A549 (cell line): Measurements from ENCODE around the gene RIOK1. TPM values are rescaled to one million over a fixed set of nuclear protein-coding genes. Genes with fewer than 3 reads are reported as not detected.

Experiments
- ATAC-seq, 2 experiments: fragments of 200-7000 bp in 1 of 2; fragments of >200 bp in 1 of 2; cut with Nextera tagmentation in 1 of 2; cut with Tn5 transposase in 1 of 2; 3 replicates each; pipeline versions ENCODE4 v1.8.0 to v1.9.1; 2018 to 2020; ENCODE audit warnings: mild to moderate bottlenecking in 1 of 2, moderate library complexity in 1 of 2
- CTCF ChIA-PET: fragments of 300-600 bp; sonication (Branson Sonifier 250); formaldehyde crosslinking; extraction: SDS; loops from one replicate; lab custom pipeline; 2021; ENCODE audit warnings: antibody characterized with exemption, inconsistent platforms; lab: Yijun Ruan, JAX
- POLR2A ChIA-PET: fragments of 350-600 bp; formaldehyde crosslinking; extraction: SDS; loops from one replicate; lab custom pipeline; 2021; ENCODE audit warnings: antibody characterized with exemption, inconsistent platforms; lab: Yijun Ruan, JAX
- DNase-seq, 2 experiments: peaks; one replicate each; pipeline versions ENCODE4 v3.0.0 to v3.0.0-alpha.2; 2011 to 2016; ENCODE audit warnings: low read depth in 1 of 2, low spot score in 1 of 2
- FAIRE-seq: peaks from 2 replicates; lab custom pipeline; 2011; peaks lifted over from hg19 to GRCh38; lab: Jason Lieb, UNC
- H3K27ac ChIP-seq, 2 experiments: fragments of >200 bp; sonication (Bioruptor Twin); formaldehyde crosslinking; 3 replicates each; pipeline ENCODE4 v1.5.1; 2016 to 2017
- H3K4me1 ChIP-seq: fragments of >200 bp; sonication (Bioruptor Twin); formaldehyde crosslinking; 3 replicates; pipeline ENCODE4 v1.6.1; 2016
- H3K4me2 ChIP-seq: fragments of >200 bp; sonication (Bioruptor Twin); formaldehyde crosslinking; 3 replicates; pipeline ENCODE4 v1.6.1; 2016
- H3K4me3 ChIP-seq: fragments of >200 bp; sonication (Bioruptor Twin); formaldehyde crosslinking; 3 replicates; pipeline ENCODE4 v1.5.1; 2016
- H3K9me3 ChIP-seq: fragments of >200 bp; sonication (Bioruptor Twin); formaldehyde crosslinking; 3 replicates; pipeline ENCODE4 v1.6.1; 2016
- BHLHE40 ChIP-seq: IDR thresholded peaks from 2 replicates; pipeline ENCODE4 v1.6.1; 2012; ENCODE audit warnings: low read depth, low read length, inconsistent platforms
- CBX2 ChIP-seq: fragments of 200-600 bp; sonication (generic); IDR thresholded peaks from 2 replicates; pipeline ENCODE4 v1.6.1; 2016; ENCODE audit warnings: low read depth, mild to moderate bottlenecking, borderline replicate concordance
- CEBPB ChIP-seq, 2 experiments: fragments of >200 bp in 1 of 2; sonication (Bioruptor Twin) in 1 of 2; formaldehyde crosslinking in 1 of 2; IDR thresholded peaks; 2 replicates each; pipeline ENCODE4 v1.6.1; 2012 to 2016
- EP300 ChIP-seq, 2 experiments: fragments of >200 bp; sonication (Bioruptor Twin); formaldehyde crosslinking; IDR thresholded peaks; 2 replicates in 1 of 2; 3 replicates in 1 of 2; pipeline ENCODE4 v1.6.1; 2016 to 2017
- FOSB ChIP-seq: fragments of 250-450 bp; sonication (Bioruptor Pico); IDR thresholded peaks from 2 replicates; pipeline ENCODE4 v1.5.0; 2020; ENCODE audit warnings: mild to moderate bottlenecking, moderate library complexity
- FOXS1 ChIP-seq: fragments of 250-450 bp; sonication (Bioruptor Pico); IDR thresholded peaks from 2 replicates; pipeline ENCODE4 v1.5.0; 2020; ENCODE audit warnings: mild to moderate bottlenecking, moderate library complexity
- HEYL ChIP-seq: fragments of 250-450 bp; sonication (Bioruptor Pico); IDR thresholded peaks from 2 replicates; pipeline ENCODE4 v1.8.0; 2021; ENCODE audit warnings: mild to moderate bottlenecking, moderate library complexity
- HOXB5 ChIP-seq: fragments of 250-450 bp; sonication (Bioruptor Pico); IDR thresholded peaks from 2 replicates; pipeline ENCODE4 v1.5.0; 2020; ENCODE audit warnings: mild to moderate bottlenecking, moderate library complexity
- KDM5A ChIP-seq: fragments of 200-600 bp; sonication (generic); IDR thresholded peaks from 2 replicates; pipeline ENCODE4 v1.6.1; 2016; ENCODE audit warnings: antibody characterized with exemption, mild to moderate bottlenecking
- MYC ChIP-seq: IDR thresholded peaks from 2 replicates; pipeline ENCODE4 v1.6.1; 2012; ENCODE audit warnings: mild to moderate bottlenecking, inconsistent platforms, low read length, improper control_type of control experiment, borderline replicate concordance
- PHF8 ChIP-seq: fragments of 200-600 bp; sonication (generic); IDR thresholded peaks from 2 replicates; pipeline ENCODE4 v1.6.1; 2016; ENCODE audit warnings: low read depth, mild to moderate bottlenecking, antibody characterized with exemption, moderate library complexity, borderline replicate concordance
- POLR2A ChIP-seq: IDR thresholded peaks from 2 replicates; pipeline ENCODE4 v1.6.1; 2012; ENCODE audit warnings: mild to moderate bottlenecking, low read length
- RAD21 ChIP-seq, 2 experiments: fragments of >200 bp in 1 of 2; sonication (Bioruptor Twin) in 1 of 2; formaldehyde crosslinking in 1 of 2; IDR thresholded peaks in 1 of 2; conservative IDR thresholded peaks in 1 of 2; 2 replicates in 1 of 2; 3 replicates in 1 of 2; pipeline ENCODE4 v1.6.1; 2012 to 2018; ENCODE audit warnings: inconsistent platforms in 1 of 2
- RARB ChIP-seq: fragments of 250-450 bp; sonication (Bioruptor Pico); IDR thresholded peaks from 2 replicates; pipeline ENCODE4 v1.8.0; 2021; ENCODE audit warnings: mild to moderate bottlenecking, moderate library complexity
- SREBF2 ChIP-seq: fragments of 450-650 bp; IDR thresholded peaks from 2 replicates; pipeline ENCODE4 v1.6.1; 2014; ENCODE audit warnings: mild to moderate bottlenecking, moderate library complexity
- TP53 ChIP-seq: fragments of 250-450 bp; sonication (Bioruptor Pico); IDR thresholded peaks from 2 replicates; pipeline ENCODE4 v1.5.0; 2021; ENCODE audit warnings: mild to moderate bottlenecking, moderate library complexity
- ZFP36 ChIP-seq: fragments of 450-650 bp; IDR thresholded peaks from 2 replicates; pipeline ENCODE4 v1.6.1; 2014; ENCODE audit warnings: borderline replicate concordance; ENCODE audit not compliant: partially characterized antibody
- ZNF302 ChIP-seq: fragments of 250-450 bp; sonication (Bioruptor Pico); IDR thresholded peaks from 2 replicates; pipeline ENCODE4 v1.9.0; 2021; ENCODE audit warnings: inconsistent platforms, mild to moderate bottlenecking, moderate library complexity
- ZSCAN20 ChIP-seq: fragments of 250-450 bp; sonication (Bioruptor Pico); IDR thresholded peaks from 2 replicates; pipeline ENCODE4 v1.8.0; 2022; ENCODE audit warnings: mild to moderate bottlenecking, moderate library complexity
- WGBS: methylation state at CpG from one replicate; pipeline ENCODE4 v1.1.6; 2017; ENCODE audit errors: missing lambda C conversion rate; 5-methylcytosine and 5-hydroxymethylcytosine counted together
- polyA plus RNA-seq, 4 experiments: library from polyadenylated mRNA; depleted of rRNA in 3 of 4; stranded (reverse); fragments of >200 nt; fragmentation: RNase III in 1 of 4; extraction: RNeasy Plus Mini Kit Qiagen cat#74134 plus additional on column Dnase treatment in 1 of 4; gene quantifications; 2 replicates in 3 of 4; 3 replicates in 1 of 4; pipeline ENCODE4 v1.2.3, GENCODE V29; 2011 to 2017
- TF ChIP-seq, protein P1 (sequence below): fragments of 250-450 bp; sonication (Bioruptor Pico); IDR thresholded peaks from 2 replicates; pipeline ENCODE4 v1.5.0; 2021; ENCODE audit warnings: mild to moderate bottlenecking, moderate library complexity, borderline replicate concordance
- TF ChIP-seq, protein P2 (sequence below): fragments of 250-450 bp; sonication (Bioruptor Pico); IDR thresholded peaks from 2 replicates; pipeline ENCODE4 v1.5.0; 2020; ENCODE audit warnings: low read depth, mild to moderate bottlenecking, moderate library complexity
- TF ChIP-seq, protein P3 (sequence below): fragments of 450-650 bp; IDR thresholded peaks from 2 replicates; pipeline ENCODE4 v1.6.1; 2014; ENCODE audit warnings: antibody characterized with exemption
- TF ChIP-seq, protein P4 (sequence below): IDR thresholded peaks from 2 replicates; pipeline ENCODE4 v1.6.1; 2012
- TF ChIP-seq, protein P5 (sequence below): fragments of 150-350 bp; IDR thresholded peaks from 2 replicates; pipeline ENCODE4 v1.6.1; 2014; ENCODE audit warnings: low read depth, mild to moderate bottlenecking, low read length

The RIOK1 gene
- polyA plus RNA-seq, 2 of the 4 experiments (the other 2 are of a cell fraction), result 16.1 to 20.4 TPM

DNA sequence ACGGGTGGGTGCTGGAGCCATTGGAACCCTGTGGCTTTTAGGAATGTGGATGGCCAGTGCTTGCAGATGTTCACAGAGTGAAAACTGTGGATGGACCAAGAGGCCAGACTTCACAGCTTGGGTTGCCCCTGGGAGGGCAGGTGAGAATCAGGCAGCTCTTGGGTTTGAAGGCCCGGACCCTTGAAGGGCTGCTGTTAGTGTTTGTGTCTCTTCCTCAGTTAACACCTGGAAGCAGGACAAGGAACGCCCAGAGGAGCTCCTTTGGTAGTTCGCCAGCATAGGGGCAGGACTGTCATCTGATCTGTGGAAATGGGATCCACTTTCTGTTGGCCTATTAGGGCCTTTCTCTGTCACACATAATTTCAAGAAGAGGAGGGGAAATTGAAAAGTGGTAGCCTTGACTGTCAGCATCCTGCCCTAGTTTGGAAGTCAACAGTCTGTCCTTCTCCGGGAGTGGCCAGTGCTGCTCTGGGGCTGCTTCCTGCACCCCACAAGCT is 43.6 kb downstream of the RIOK1 start:
- ATAC-seq, result no peak
- no peak for FAIRE-seq
- no peak for DNase-seq
- Histone ChIP-seq H3K4me2 (no peak overlapping the region), H3K4me3 (no peak overlapping the region)
- TF ChIP-seq ZSCAN20 (no peak), CEBPB (IDR thresholded peaks at IDR 0.05) (no peak), HOXB5 (CRISPR knock-in tag) (no peak), EP300 (IDR thresholded peaks at IDR 0.05) (no peak), ZFP36 (no peak), RARB (CRISPR knock-in tag) (no peak), ZNF302 (CRISPR knock-in tag) (no peak), FOXS1 (CRISPR knock-in tag) (no peak), TP53 (no peak), CBX2 (no peak), SREBF2 (no peak)
- TF ChIP-seq, protein P1, sequence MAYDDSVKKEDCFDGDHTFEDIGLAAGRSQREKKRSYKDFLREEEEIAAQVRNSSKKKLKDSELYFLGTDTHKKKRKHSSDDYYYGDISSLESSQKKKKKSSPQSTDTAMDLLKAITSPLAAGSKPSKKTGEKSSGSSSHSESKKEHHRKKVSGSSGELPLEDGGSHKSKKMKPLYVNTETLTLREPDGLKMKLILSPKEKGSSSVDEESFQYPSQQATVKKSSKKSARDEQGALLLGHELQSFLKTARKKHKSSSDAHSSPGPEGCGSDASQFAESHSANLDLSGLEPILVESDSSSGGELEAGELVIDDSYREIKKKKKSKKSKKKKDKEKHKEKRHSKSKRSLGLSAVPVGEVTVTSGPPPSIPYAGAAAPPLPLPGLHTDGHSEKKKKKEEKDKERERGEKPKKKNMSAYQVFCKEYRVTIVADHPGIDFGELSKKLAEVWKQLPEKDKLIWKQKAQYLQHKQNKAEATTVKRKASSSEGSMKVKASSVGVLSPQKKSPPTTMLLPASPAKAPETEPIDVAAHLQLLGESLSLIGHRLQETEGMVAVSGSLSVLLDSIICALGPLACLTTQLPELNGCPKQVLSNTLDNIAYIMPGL (CRISPR knock-in tag), result no peak
- TF ChIP-seq, protein P2, sequence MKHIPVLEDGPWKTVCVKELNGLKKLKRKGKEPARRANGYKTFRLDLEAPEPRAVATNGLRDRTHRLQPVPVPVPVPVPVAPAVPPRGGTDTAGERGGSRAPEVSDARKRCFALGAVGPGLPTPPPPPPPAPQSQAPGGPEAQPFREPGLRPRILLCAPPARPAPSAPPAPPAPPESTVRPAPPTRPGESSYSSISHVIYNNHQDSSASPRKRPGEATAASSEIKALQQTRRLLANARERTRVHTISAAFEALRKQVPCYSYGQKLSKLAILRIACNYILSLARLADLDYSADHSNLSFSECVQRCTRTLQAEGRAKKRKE, result no peak
- TF ChIP-seq, protein P3, sequence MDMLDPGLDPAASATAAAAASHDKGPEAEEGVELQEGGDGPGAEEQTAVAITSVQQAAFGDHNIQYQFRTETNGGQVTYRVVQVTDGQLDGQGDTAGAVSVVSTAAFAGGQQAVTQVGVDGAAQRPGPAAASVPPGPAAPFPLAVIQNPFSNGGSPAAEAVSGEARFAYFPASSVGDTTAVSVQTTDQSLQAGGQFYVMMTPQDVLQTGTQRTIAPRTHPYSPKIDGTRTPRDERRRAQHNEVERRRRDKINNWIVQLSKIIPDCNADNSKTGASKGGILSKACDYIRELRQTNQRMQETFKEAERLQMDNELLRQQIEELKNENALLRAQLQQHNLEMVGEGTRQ, result no peak
- TF ChIP-seq, protein P4, sequence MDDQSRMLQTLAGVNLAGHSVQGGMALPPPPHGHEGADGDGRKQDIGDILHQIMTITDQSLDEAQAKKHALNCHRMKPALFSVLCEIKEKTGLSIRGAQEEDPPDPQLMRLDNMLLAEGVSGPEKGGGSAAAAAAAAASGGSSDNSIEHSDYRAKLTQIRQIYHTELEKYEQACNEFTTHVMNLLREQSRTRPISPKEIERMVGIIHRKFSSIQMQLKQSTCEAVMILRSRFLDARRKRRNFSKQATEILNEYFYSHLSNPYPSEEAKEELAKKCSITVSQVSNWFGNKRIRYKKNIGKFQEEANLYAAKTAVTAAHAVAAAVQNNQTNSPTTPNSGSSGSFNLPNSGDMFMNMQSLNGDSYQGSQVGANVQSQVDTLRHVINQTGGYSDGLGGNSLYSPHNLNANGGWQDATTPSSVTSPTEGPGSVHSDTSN, result no peak
- TF ChIP-seq, protein P5, sequence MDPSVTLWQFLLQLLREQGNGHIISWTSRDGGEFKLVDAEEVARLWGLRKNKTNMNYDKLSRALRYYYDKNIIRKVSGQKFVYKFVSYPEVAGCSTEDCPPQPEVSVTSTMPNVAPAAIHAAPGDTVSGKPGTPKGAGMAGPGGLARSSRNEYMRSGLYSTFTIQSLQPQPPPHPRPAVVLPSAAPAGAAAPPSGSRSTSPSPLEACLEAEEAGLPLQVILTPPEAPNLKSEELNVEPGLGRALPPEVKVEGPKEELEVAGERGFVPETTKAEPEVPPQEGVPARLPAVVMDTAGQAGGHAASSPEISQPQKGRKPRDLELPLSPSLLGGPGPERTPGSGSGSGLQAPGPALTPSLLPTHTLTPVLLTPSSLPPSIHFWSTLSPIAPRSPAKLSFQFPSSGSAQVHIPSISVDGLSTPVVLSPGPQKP, result no peak
- TF ChIP-seq, all 56 proteins: peak for 0
- no peaks in the 10 kb centered on the region for H3K4me1 ChIP-seq
- POLR2A ChIA-PET, result no interaction called here
- 78% methylated on average over 5 of the region's 5 CpGs for WGBS
- CTCF ChIA-PET, result interaction anchor here (0.9 kb wide), 1 partner anchor 29 kb away, joined by 3 read pairs; no protein-coding TSS in a partner anchor
- H3K27ac ChIP-seq, result no peak overlapping the region
- H3K9me3 ChIP-seq, result no peaks in the 10 kb centered on the region

DNA sequence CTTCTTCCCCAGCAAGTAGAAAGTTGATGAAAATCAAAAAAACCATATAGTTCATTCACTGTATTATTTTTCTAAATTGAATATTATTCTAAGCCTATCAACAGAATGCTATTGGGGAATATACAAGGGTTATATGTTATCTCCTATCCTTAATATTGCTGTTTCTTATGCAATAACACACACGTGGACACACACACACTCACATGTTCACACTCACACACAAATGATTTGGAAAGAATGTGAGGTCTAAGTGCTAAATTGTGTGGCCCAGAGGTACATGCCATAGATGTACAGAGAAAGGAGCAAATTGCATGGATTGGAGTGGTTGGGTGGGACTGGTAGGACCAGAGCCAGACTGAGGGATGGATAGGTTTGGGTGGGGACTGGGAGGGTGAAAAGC is 45.1 kb downstream of the RIOK1 start:
- WGBS, result 17% methylated on average over 1 of the region's 1 CpG
- CTCF ChIA-PET, result interaction anchor here (0.7 to 1.5 kb wide), 2 partner anchors 9 to 159 kb away, joined by 3 to 5 read pairs; no protein-coding TSS in a partner anchor

More for the DNA sequence above, 45.1 kb downstream of the RIOK1 start:
- H3K27ac ChIP-seq, result no peak overlapping the region
- no peak for TF ChIP-seq CEBPB (IDR thresholded peaks at IDR 0.05)
- TF ChIP-seq KDM5A, result no peak
- TF ChIP-seq, protein P4, result no peak
- no peak for TF ChIP-seq HEYL (CRISPR knock-in tag)
- TF ChIP-seq POLR2A, result no peak
- no peak for TF ChIP-seq BHLHE40
- no peak for TF ChIP-seq PHF8
- no peak for TF ChIP-seq RAD21 (conservative IDR thresholded peaks at IDR 0.05 in 1 of 2, IDR thresholded peaks at IDR 0.05 in 1 of 2)
- TF ChIP-seq MYC, result no peak
- TF ChIP-seq FOSB, result no peak
- POLR2A ChIA-PET, result no interaction called here
- H3K4me2 ChIP-seq, result no peak overlapping the region
- H3K9me3 ChIP-seq, result no peaks in the 10 kb centered on the region
- FAIRE-seq, result no peak
- no peak for DNase-seq
- no peak overlapping the region for H3K4me3 ChIP-seq
- ATAC-seq, result no peak
- no peaks in the 10 kb centered on the region for H3K4me1 ChIP-seq
